Esophagus muscularis mucosa (tissue), 4 donors: ENCODE data around the gene IL6R. TPM values are rescaled to one million over a fixed set of nuclear protein-coding genes. Genes with fewer than 3 reads are reported as not detected.

Source experiments
- DNase-seq: peaks from one replicate; pipeline ENCODE4 v3.0.0-alpha.2; 2017; ENCODE audit errors: extremely low spot score
- H3K27ac ChIP-seq, 4 donors: fragments of 200-600 bp; sonication (generic); replicated peaks in 1 of 4; 1 replicate in 3 of 4; 2 replicates in 1 of 4; pipeline ENCODE4 v1.5.1; 2016 to 2019; ENCODE audit warnings: mild to moderate bottlenecking in 1 of 4
- H3K27me3 ChIP-seq, 4 donors: fragments of 200-600 bp; sonication (generic); one replicate each; pipeline versions ENCODE4 v1.5.1 to v1.6.0; 2016 to 2019
- H3K36me3 ChIP-seq, 4 donors: fragments of 200-600 bp; sonication (generic); one replicate each; pipeline ENCODE4 v1.5.1; 2016 to 2019
- H3K4me1 ChIP-seq, 4 donors: fragments of 200-600 bp; sonication (generic); one replicate each; pipeline ENCODE4 v1.5.1; 2016 to 2019
- H3K4me3 ChIP-seq, 4 donors: fragments of 200-600 bp; sonication (generic); 1 replicate in 2 of 4; 2 replicates in 2 of 4; pipeline ENCODE4 v1.5.1; 2016 to 2019; ENCODE audit warnings: mild to moderate bottlenecking in 4 of 4, moderate library complexity in 1 of 4
- H3K9me3 ChIP-seq, 4 donors: fragments of 200-600 bp; sonication (generic); 1 replicate in 3 of 4; 2 replicates in 1 of 4; pipeline ENCODE4 v1.5.1; 2016 to 2019
- CTCF ChIP-seq, 3 experiments: fragments of 200-600 bp in 2 of 3; fragments of 450-650 bp in 1 of 3; sonication (generic) in 2 of 3; IDR thresholded peaks; one replicate each; pipeline ENCODE4 v1.5.1; 2017 to 2019; ENCODE audit warnings: antibody characterized with exemption in 3 of 3, mild to moderate bottlenecking in 2 of 3, moderate library complexity in 1 of 3
- EP300 ChIP-seq: sonication (generic); formaldehyde crosslinking; IDR thresholded peaks from one replicate; pipeline ENCODE4 v1.6.1; 2017; ENCODE audit warnings: antibody characterized with exemption
- POLR2A ChIP-seq: fragments of 450-650 bp; IDR thresholded peaks from one replicate; pipeline ENCODE4 v1.6.1; 2017; ENCODE audit warnings: antibody characterized with exemption, moderate library complexity, mild to moderate bottlenecking, low read depth
- POLR2AphosphoS5 ChIP-seq, 2 donors: sonication (generic); formaldehyde crosslinking; IDR thresholded peaks; one replicate each; pipeline ENCODE4 v1.6.1; 2017; ENCODE audit warnings: antibody characterized with exemption in 2 of 2
- WGBS: methylation state at CpG from one replicate; pipeline ENCODE4 v1.1.5; 2018; 5-methylcytosine and 5-hydroxymethylcytosine counted together
- intact Hi-C: fragments of 100-400 bp; cut with DNase I; formaldehyde crosslinking; loops from one replicate; pipeline ENCODE4 v1.15.1; 2023
- total RNA-seq, 4 donors: library from RNA; depleted of rRNA; stranded (reverse); fragments of >200 nt; gene quantifications; one replicate each; pipeline versions ENCODE4 v1.1.0 to v1.2.1, GENCODE V29; 2016

The IL6R gene
- total RNA-seq, 4 donors from 2014 or later = 44.4 to 61.1 (median 54.9) TPM

GRCh38 chr1:154500533-154500932, 95.4 kb downstream of the IL6R start:
- Histone ChIP-seq H3K27me3 (peaks cover 5 to 74% (median 40%) of the 10 kb centered on the region in 4 donors), H3K27ac (peak overlapping the region in 3 of 4 donors; percentile 36 to 79 (median 50)), H3K36me3 (peaks cover 0 to 13% (median 0%) of the 10 kb centered on the region in 4 donors), H3K4me3 (peak overlapping the region; percentile 57 to 67 (median 58)), H3K4me1 (peaks cover 14 to 24% (median 21%) of the 10 kb centered on the region in 4 donors), H3K9me3 (peaks cover 0 to 5% (median under 1%) of the 10 kb centered on the region in 4 donors)
- intact Hi-C loops = no loop called here
- WGBS = 71% methylated on average over 8 of the region's 8 CpGs
- TF ChIP-seq EP300 = no peak
- no peak for TF ChIP-seq POLR2A
- no peak for DNase-seq

- H3K4me1 ChIP-seq = peaks cover 14 to 22% (median 20%) of the 10 kb centered on the region in 4 donors
- WGBS = 7% methylated on average over 12 of the region's 54 CpGs
- H3K9me3 ChIP-seq = peaks cover 0 to 11% (median 8%) of the 10 kb centered on the region in 4 donors
- H3K36me3 ChIP-seq = peaks cover 0 to 13% (median 0%) of the 10 kb centered on the region in 4 donors
- H3K27me3 ChIP-seq = peaks cover 5 to 80% (median 40%) of the 10 kb centered on the region in 4 donors
- peak overlapping the region; percentile 57 to 67 (median 58) for H3K4me3 ChIP-seq
- intact Hi-C loops = no loop called here
- TF ChIP-seq POLR2AphosphoS5 (IDR thresholded peaks at IDR 0.05) = no peak
- TF ChIP-seq EP300 = no peak
- no peak for TF ChIP-seq POLR2A
- no peak for TF ChIP-seq CTCF (IDR thresholded peaks at IDR 0.05)
- H3K27ac ChIP-seq = peak overlapping the region; percentile 50 to 79 (median 75)
- DNase-seq = no peak
Measured at GRCh38 chr1:154501423-154502065, 96.4 kb downstream of the IL6R start.

- intact Hi-C loops = no loop called here
- H3K9me3 ChIP-seq = peaks cover 0 to 11% (median 8%) of the 10 kb centered on the region in 4 donors
- H3K27me3 ChIP-seq = peaks cover 5 to 84% (median 40%) of the 10 kb centered on the region in 4 donors
- peaks cover 14 to 22% (median 20%) of the 10 kb centered on the region in 4 donors for H3K4me1 ChIP-seq
- no peak for DNase-seq
- TF ChIP-seq POLR2A (no peak), POLR2AphosphoS5 (IDR thresholded peaks at IDR 0.05) (peak; percentile 20 to 31)
- H3K27ac ChIP-seq = peak within 1 kb of the TSS; percentile 50 to 79 (median 75)
- 4% methylated on average over 29 of the region's 90 CpGs for WGBS
- peak within 1 kb of the TSS; percentile 57 to 67 (median 58) for H3K4me3 ChIP-seq
- peaks cover 0 to 13% (median 0%) of the 10 kb centered on the region in 4 donors for H3K36me3 ChIP-seq
Measured at GRCh38 chr1:154502066-154502743, 97.1 kb downstream of the IL6R start, which contains the start of the genes SHE and TDRD10. SHE (minus strand) TSS chr1:154502412; CDS start chr1:154502026, 386 bp downstream. TDRD10 (plus strand) TSS chr1:154502219; CDS start chr1:154506904, 4,685 bp downstream.

- TF ChIP-seq EP300 (no peak), POLR2AphosphoS5 (IDR thresholded peaks at IDR 0.05) (no peak), CTCF (IDR thresholded peaks at IDR 0.05) (no peak), POLR2A (no peak)
- intact Hi-C loops = no loop called here
- Histone ChIP-seq H3K27me3 (peaks cover 5 to 88% (median 40%) of the 10 kb centered on the region in 4 donors), H3K9me3 (peaks cover 0 to 11% (median 8%) of the 10 kb centered on the region in 4 donors), H3K4me1 (peaks cover 14 to 22% (median 20%) of the 10 kb centered on the region in 4 donors), H3K27ac (peak overlapping the region in 3 of 4 donors; percentile 74 to 79 (median 76)), H3K36me3 (peaks cover 0 to 9% (median 0%) of the 10 kb centered on the region in 4 donors), H3K4me3 (peak overlapping the region; percentile 57 to 67 (median 58))
- WGBS = 14% methylated on average over 14 of the region's 43 CpGs
- no peak for DNase-seq
Measured at GRCh38 chr1:154502744-154503115, 97.6 kb downstream of the IL6R start.

- peaks cover 5 to 77% (median 40%) of the 10 kb centered on the region in 4 donors for H3K27me3 ChIP-seq
- no peaks in the 10 kb centered on the region for H3K36me3 ChIP-seq
- peaks cover 0 to 11% (median 8%) of the 10 kb centered on the region in 4 donors for H3K9me3 ChIP-seq
- 76% methylated on average over 5 of the region's 5 CpGs for WGBS
- H3K4me1 ChIP-seq = peaks cover 14 to 22% (median 20%) of the 10 kb centered on the region in 4 donors
- no peak overlapping the region for H3K27ac ChIP-seq
- DNase-seq = no peak
- H3K4me3 ChIP-seq = no peak overlapping the region
- TF ChIP-seq CTCF (IDR thresholded peaks at IDR 0.05) (no peak), POLR2A (no peak), POLR2AphosphoS5 (IDR thresholded peaks at IDR 0.05) (no peak), EP300 (no peak)
- intact Hi-C loops = no loop called here
Measured at GRCh38 chr1:154503898-154504297, 98.8 kb downstream of the IL6R start.
